HG02970 (cell line): Measurements from ENCODE around the gene TBX19.

Source experiments
- ATAC-seq: cut with Tn5 transposase; IDR thresholded peaks from one replicate; pipeline ENCODE4 v1.9.1; 2021; ENCODE audit warnings: mild to moderate bottlenecking, moderate library complexity, moderate number of reproducible peaks; ENCODE audit not compliant: unreplicated experiment, low FRiP score

Gene TBX19

DNA sequence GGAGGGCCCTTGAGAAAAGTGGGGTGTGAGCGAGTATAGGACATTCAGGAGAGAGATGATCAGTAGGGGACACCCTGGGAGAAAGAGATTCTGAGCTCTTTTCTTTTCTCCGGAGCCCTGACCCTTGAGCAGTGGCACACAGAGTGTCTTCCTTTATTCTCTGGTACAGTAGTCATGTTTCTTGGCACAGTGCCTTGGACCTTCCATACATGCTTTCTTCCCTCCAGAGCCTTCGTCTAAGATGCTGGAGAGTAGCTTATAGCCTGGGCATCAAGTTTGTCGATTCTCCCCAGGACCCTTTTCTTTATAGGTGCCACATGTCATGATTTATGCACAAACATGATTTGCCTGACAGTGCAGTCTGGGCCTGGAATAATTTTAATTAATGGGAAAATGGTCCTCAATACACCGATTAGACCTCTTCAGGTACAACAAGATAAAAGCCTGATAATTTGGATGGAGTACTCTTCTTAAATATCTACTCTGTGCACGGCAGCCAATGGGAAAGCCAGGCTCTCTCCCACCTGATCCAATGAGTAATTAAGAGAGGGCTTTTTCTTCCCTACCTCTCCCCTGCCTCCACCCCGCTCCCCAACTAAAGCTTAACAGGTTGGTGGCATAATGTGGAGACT lies at the start of gene TBX19:
TBX19 (plus strand) TSS at position 582 of the 632 bp plus-strand sequence. CDS start 214 bp downstream, outside the sequence.
- no peak for ATAC-seq

- no peak for ATAC-seq
Measured at GRCh38 chr1:168234846-168235547, 45.7 kb upstream of the TBX19 start.

GRCh38 chr1:168235548-168235885 lies 45.2 kb upstream of the TBX19 start:
- no peak for ATAC-seq

DNA sequence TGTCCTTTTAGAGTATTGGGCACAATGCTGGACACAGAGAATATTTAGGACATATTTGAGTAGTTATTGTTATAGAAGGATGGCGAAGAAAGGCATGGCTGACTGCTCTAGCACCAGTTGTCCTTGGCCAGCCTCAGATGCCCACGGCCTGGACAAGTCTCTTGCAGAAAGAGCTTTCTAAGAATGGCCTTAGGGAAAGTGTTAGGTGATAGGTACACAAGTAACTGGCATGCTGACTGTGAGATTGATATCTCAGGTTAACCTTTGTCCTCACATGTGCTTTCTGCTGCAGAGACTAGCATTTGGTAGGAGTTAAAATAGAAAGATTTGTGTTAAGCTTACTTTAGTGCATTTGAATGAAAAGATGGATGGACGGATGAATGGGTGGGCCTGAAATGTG lies 44.7 kb upstream of the TBX19 start:
- ATAC-seq: no peak

- no peak for ATAC-seq
Measured at GRCh38 chr1:168236836-168237611, 43.7 kb upstream of the TBX19 start.

- ATAC-seq: no peak
Measured at GRCh38 chr1:168243198-168243597, 37.5 kb upstream of the TBX19 start.

DNA sequence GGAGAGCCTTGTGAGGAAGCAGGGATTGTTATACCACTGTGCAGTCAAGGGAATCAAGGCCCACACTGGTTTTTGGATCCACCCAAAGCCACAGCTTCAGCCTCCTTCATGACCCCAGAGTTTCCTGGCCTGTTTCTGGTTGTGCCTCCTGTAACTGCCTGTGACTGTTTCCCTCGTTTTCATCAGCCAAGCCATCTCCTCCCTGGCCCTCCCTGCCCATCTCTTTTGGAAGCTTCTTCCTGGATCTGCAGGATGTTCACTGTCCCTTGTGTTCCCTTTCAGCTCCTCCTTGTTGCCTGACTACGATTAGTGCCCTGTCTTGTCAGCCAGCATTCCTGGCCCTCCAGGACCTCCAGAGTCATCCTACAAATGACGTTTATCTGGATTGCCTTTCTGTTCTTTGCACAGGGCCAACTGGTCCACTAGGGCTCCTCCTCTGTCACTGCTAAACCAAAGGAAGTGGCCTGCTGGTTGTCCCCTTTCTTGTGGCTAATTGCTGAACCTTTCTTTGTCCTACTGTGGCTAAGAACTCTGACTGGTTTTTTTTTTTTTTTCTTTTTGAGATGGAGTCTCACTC lies 37.0 kb upstream of the TBX19 start:
- ATAC-seq: no peak

DNA sequence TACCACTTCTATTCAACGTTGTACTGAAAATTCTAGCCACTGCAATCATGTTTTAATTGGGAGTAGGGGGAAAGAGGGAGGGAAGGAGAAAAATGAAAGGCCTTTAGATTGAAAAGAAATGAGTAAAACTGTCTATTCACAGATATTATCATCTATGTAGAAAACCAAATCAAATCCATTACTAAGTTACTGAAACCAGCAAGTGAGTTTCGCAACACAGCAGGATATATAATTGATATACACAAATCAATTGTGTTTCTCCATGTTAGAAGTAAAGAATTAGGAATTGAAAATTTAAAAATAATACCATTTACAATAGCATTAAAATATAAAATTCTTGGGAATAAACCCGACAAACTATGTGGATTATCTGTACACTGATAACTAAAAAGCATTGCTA lies 35.6 kb upstream of the TBX19 start:
- no peak for ATAC-seq

DNA sequence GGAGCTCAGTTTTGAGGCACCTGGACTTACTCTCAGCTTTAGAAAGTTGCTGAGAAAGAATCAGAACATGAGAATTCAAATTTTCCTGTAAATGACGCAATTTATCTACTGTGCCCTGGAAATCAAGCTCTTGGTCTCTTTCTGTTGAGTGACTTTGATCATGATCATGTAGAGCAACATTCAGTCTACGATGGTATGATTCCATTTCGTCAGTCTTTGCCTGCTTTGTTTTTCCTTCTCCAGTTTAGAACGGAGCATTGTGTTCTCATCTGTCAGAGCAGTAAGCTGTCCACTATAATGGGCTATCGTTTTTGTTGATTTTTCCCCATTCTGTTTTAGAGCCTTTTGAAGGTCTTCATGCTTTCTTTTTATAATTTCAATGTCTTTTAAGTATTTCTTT lies 34.2 kb upstream of the TBX19 start:
- ATAC-seq: no peak

DNA sequence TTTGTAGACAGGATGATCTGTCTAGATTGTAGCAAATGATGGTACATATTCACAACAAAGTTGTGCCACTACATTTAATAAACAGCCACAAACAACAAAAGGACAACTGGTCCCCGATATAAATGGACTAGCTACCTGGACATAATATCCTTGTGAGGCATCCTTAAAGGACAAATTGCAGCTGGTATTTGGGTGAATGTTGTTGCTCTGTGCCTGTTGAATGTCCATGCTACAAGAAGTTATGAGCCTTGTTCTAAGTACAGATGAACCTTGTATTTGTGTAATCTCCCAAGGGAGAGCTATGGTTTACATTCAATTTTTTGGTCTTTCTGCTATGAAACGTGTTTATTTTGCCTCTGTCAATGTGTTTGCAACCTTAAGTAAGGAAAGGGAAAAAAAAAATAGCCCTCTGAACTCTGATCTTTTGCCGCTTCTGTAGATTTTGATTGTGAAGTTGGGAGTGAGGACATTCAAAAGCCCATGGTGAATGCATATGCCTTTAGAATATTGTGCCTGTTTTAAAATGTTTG lies 28.4 kb upstream of the TBX19 start:
- no peak for ATAC-seq

GRCh38 chr1:168256164-168256563 lies 24.5 kb upstream of the TBX19 start:
- ATAC-seq: no peak

DNA sequence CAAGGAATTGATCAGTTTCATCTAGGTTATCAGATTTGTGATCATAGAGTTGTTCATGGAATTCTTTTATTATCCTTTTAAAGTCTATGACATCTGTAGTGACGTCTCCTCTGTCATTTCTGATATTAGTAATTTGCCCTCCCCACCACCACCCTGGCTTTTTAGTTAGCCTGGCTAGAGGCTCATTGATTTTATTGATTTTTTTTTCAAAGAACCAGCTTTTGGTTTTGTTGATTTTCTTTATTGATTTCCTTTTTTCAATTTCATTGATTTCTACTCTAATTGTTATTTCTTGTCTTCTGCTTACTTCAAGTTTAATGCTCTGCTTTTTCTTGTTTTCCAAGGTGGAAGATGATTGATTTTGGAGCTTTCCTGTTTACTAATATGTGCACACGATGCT lies 23.3 kb upstream of the TBX19 start:
- no peak for ATAC-seq

DNA sequence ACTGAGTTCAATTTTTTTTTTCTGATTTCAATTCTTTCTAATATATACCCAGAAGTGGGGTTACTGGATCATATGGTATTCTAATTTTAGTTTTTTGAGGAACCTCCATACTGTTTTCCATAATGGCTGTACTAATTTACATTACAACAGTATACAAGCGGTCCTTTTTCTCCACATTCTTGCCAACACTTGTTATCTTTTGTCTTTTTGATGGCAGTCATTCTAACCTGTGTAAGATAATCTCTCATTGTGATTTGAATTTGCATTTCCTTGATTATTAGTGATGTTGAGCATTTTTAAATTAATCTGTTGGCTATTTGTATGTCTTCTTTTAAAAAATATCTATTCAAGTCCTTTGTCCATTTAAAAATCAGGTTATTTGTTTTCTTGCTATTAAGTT lies 21.1 kb upstream of the TBX19 start:
- ATAC-seq: no peak

DNA sequence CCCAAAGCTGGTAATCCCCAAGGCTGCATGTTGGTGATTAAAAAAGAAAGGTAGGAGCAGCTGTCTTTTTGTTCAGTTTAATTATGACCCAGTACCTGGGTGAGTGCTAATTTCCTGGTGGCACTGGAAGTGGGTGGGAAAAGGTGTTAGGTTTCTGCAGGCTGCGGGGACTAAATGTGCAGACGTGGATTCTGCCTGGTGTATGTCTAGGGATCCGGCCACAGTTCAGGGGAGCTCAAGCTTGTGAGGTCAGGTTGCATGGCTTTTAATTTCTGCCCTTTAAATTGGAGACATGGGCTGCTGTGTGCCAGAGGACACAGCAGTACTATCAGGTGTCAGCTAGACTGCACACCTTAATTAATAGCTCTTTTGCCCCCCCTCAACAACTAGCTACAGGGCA lies 20.3 kb upstream of the TBX19 start:
- no peak for ATAC-seq

DNA sequence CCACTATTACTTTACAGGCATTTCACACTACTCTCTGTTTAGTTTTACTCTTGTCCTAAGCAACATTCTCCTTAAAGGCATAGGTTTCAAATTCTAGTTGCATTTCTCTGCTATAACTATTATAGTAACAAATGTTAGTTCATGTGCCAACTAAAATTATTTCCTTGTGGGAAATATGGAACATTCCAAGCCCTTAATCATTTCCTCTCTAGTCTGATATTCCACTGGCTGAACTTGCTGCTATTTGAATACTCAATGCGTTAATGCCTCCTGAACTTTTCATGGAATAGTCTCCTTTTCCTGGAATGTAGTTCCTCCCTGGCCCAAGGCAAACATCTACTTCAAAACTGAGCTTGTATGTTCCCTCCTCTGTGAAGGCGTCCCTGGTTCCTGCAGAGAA lies 19.3 kb upstream of the TBX19 start:
- ATAC-seq: no peak

DNA sequence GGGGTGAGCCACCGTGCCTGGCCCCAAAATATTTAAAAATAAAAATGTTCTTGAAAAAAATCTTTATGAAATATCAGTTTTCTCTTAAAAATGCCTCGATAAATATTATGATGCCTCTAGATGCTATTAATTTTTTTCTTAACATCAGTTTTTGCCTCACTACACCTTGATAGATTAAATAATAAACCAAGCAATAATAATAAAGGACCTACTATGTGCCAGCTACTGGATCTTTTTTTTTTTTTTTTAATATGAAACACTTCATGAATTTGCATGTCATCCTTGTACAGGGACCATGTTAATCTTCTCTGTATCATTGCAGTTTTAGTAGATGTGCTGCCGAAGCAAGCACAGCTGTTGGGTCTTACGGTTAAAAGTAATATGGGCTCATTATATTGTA lies 17.5 kb upstream of the TBX19 start:
- no peak for ATAC-seq

DNA sequence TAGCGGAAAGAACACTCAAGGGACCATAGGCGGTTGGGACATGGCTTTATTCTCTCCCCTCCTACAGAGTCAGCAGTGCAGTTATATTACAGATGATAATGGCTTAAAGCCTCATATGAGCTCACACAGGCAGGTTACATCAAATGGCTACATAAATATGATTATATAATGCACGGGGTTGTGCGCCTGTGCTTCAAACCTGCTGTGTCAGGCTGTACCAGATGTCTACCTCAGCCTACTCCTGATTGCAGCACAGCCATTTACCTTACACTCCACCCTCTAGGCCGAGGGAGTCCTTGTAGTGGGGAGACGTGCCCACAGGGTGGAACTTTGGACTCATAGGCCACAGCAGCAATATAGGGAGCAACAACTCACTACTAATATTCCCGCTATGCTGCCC lies 16.4 kb upstream of the TBX19 start:
- no peak for ATAC-seq

DNA sequence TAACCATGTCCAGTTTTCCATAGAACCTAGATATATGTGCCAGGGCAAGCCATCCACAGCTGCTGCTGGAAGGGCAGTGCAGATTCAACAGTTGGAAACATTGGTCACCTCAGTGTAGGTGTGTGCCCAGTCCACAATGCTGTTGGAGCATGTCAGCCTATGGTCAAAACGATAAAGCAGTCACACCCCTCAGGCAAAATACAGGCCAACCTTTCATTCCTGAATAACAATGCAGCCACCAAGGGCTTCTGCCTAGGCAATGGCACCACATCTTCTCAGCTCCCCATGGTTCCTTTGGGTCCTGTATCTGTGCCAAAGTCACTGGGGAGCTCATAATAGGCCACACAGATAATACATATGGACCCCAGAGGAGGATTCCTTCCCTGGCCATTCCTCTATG lies 15.1 kb upstream of the TBX19 start:
- no peak for ATAC-seq

- no peak for ATAC-seq
Measured at GRCh38 chr1:168266644-168267186, 14.0 kb upstream of the TBX19 start.

- ATAC-seq: no peak
Measured at GRCh38 chr1:168271636-168272035, 9.0 kb upstream of the TBX19 start.

- ATAC-seq: no peak
Measured at GRCh38 chr1:168273575-168273974, 7.1 kb upstream of the TBX19 start.
